ENCODE results near the gene E2F2. TPM values are rescaled to one million over a fixed set of nuclear protein-coding genes. Genes with fewer than 3 reads are reported as not detected.

Gene E2F2
- total RNA-seq, 1 donor from 2014 or later = 0.72 TPM

GRCh38 chr1:23525558-23526250 lies 5.3 kb downstream of the E2F2 start:
- no peak for DNase-seq (ENCODE audit: low spot score)
- no peaks in the 10 kb centered on the region for H3K9me3 Mint-ChIP-seq (ENCODE audit: low read depth)
- H3K36me3 Mint-ChIP-seq (ENCODE audit: low read depth) = no peaks in the 10 kb centered on the region
- H3K27ac Mint-ChIP-seq (ENCODE audit: unreplicated experiment) = no peak overlapping the region
- no peaks in the 10 kb centered on the region for H3K27me3 Mint-ChIP-seq (ENCODE audit: low read depth)
- H3K4me1 Mint-ChIP-seq (ENCODE audit: low read depth) = peaks cover 36% of the 10 kb centered on the region
- no peak for TF ChIP-seq CTCF (IDR thresholded peaks at IDR 0.05)
- no peak overlapping the region for H3K4me3 Mint-ChIP-seq (ENCODE audit: unreplicated experiment)

- H3K4me3 Mint-ChIP-seq (ENCODE audit: unreplicated experiment) = no peak overlapping the region
- H3K36me3 Mint-ChIP-seq (ENCODE audit: low read depth) = no peaks in the 10 kb centered on the region
- no peaks in the 10 kb centered on the region for H3K9me3 Mint-ChIP-seq (ENCODE audit: low read depth)
- H3K27me3 Mint-ChIP-seq (ENCODE audit: low read depth) = no peaks in the 10 kb centered on the region
- no peak for TF ChIP-seq CTCF (IDR thresholded peaks at IDR 0.05)
- no peak overlapping the region for H3K27ac Mint-ChIP-seq (ENCODE audit: unreplicated experiment)
- no peak for DNase-seq (ENCODE audit: low spot score)
- peaks cover 35% of the 10 kb centered on the region for H3K4me1 Mint-ChIP-seq (ENCODE audit: low read depth)
Measured at GRCh38 chr1:23524716-23525401, 6.2 kb downstream of the E2F2 start.

- no peak overlapping the region for H3K27ac Mint-ChIP-seq (ENCODE audit: unreplicated experiment)
Measured at GRCh38 chr1:23524163-23524562, 6.9 kb downstream of the E2F2 start.

GRCh38 chr1:23522244-23522982 lies 8.6 kb downstream of the E2F2 start:
- no peak for TF ChIP-seq CTCF (IDR thresholded peaks at IDR 0.05)
- Mint-ChIP-seq H3K9me3 (ENCODE audit: low read depth) (no peaks in the 10 kb centered on the region), H3K27ac (ENCODE audit: unreplicated experiment) (no peak overlapping the region), H3K27me3 (ENCODE audit: low read depth) (no peaks in the 10 kb centered on the region), H3K36me3 (ENCODE audit: low read depth) (no peaks in the 10 kb centered on the region), H3K4me3 (ENCODE audit: unreplicated experiment) (no peak overlapping the region), H3K4me1 (ENCODE audit: low read depth) (peaks cover 13% of the 10 kb centered on the region)
- no peak for DNase-seq (ENCODE audit: low spot score)

More at GRCh38 chr1:23524163-23524562, 6.9 kb downstream of the E2F2 start:
- Mint-ChIP-seq H3K36me3 (ENCODE audit: low read depth) (no peaks in the 10 kb centered on the region), H3K27me3 (ENCODE audit: low read depth) (no peaks in the 10 kb centered on the region), H3K4me1 (ENCODE audit: low read depth) (peaks cover 28% of the 10 kb centered on the region), H3K9me3 (ENCODE audit: low read depth) (no peaks in the 10 kb centered on the region), H3K4me3 (ENCODE audit: unreplicated experiment) (no peak overlapping the region)
- no peak for DNase-seq (ENCODE audit: low spot score)
- TF ChIP-seq CTCF (IDR thresholded peaks at IDR 0.05) = no peak

GRCh38 chr1:23521588-23521987 lies 9.4 kb downstream of the E2F2 start:
- Mint-ChIP-seq H3K4me1 (ENCODE audit: low read depth) (peaks cover 13% of the 10 kb centered on the region), H3K36me3 (ENCODE audit: low read depth) (no peaks in the 10 kb centered on the region), H3K9me3 (ENCODE audit: low read depth) (no peaks in the 10 kb centered on the region), H3K27me3 (ENCODE audit: low read depth) (no peaks in the 10 kb centered on the region), H3K27ac (ENCODE audit: unreplicated experiment) (no peak overlapping the region), H3K4me3 (ENCODE audit: unreplicated experiment) (no peak overlapping the region)
- DNase-seq (ENCODE audit: low spot score) = no peak
- no peak for TF ChIP-seq CTCF (IDR thresholded peaks at IDR 0.05)
